Osteoblast (primary cell): Measurements from ENCODE around the gene KCNQ4. TPM values are rescaled to one million over a fixed set of nuclear protein-coding genes. Genes with fewer than 3 reads are reported as not detected.

Experiments
- DNase-seq: peaks from one replicate; pipeline ENCODE4 v3.0.0; 2011; ENCODE audit warnings: low spot score, mixed read lengths; ENCODE audit not compliant: insufficient read length; ENCODE audit errors: missing footprints
- H2AFZ ChIP-seq: 2 replicates; pipeline ENCODE4 v1.6.0; 2011; ENCODE audit warnings: mild to moderate bottlenecking, low read length
- H3K27ac ChIP-seq: 2 replicates; pipeline ENCODE4 v1.5.1; 2011; ENCODE audit warnings: mild to moderate bottlenecking, low read depth, low read length, moderate library complexity
- H3K27me3 ChIP-seq: 2 replicates; pipeline ENCODE4 v1.6.0; 2012; ENCODE audit warnings: mild to moderate bottlenecking, control low read depth, inconsistent platforms, low read length, moderate library complexity; ENCODE audit not compliant: insufficient read depth
- H3K36me3 ChIP-seq: 2 replicates; pipeline ENCODE4 v1.5.1; 2011; ENCODE audit warnings: mild to moderate bottlenecking, low read length, control low read depth, moderate library complexity; ENCODE audit not compliant: insufficient read depth
- H3K4me1 ChIP-seq: 2 replicates; pipeline ENCODE4 v1.5.1; 2011; ENCODE audit warnings: mild to moderate bottlenecking, low read length, control low read depth, moderate library complexity; ENCODE audit not compliant: insufficient read depth
- H3K4me2 ChIP-seq: 2 replicates; pipeline ENCODE4 v1.6.0; 2011; ENCODE audit warnings: mild to moderate bottlenecking, low read length; ENCODE audit not compliant: insufficient read depth
- H3K4me3 ChIP-seq: fragments of 200-600 bp; sonication (generic); 3 replicates; pipeline ENCODE4 v1.5.1; 2012; ENCODE audit warnings: mild to moderate bottlenecking, low read length, inconsistent platforms; ENCODE audit not compliant: insufficient read depth
- H3K79me2 ChIP-seq: 2 replicates; pipeline ENCODE4 v1.6.0; 2012; ENCODE audit warnings: mild to moderate bottlenecking, low read length, control low read depth, inconsistent platforms; ENCODE audit not compliant: insufficient read depth
- H3K9me3 ChIP-seq: 2 replicates; pipeline ENCODE4 v1.5.1; 2011; ENCODE audit warnings: low read depth, low read length, control low read depth
- H4K20me1 ChIP-seq: 2 replicates; pipeline ENCODE4 v1.6.0; 2012; ENCODE audit warnings: mild to moderate bottlenecking, low read length, control low read depth; ENCODE audit not compliant: insufficient read depth
- total RNA-seq: library from RNA; depleted of rRNA; stranded (reverse); fragments of >200 nt; gene quantifications from 2 replicates; pipeline ENCODE4 v1.2.3, GENCODE V29; 2012
- TF ChIP-seq, protein P1 (sequence below): IDR thresholded peaks from 2 replicates; pipeline ENCODE4 v1.5.1; 2011; ENCODE audit warnings: mild to moderate bottlenecking, low read depth, low read length, moderate library complexity; ENCODE audit errors: extremely low read depth

Gene KCNQ4
- total RNA-seq = not detected in 2 replicates

GRCh38 chr1:40783001-40783905 is at the start of gene KCNQ4:
KCNQ4 (plus strand) TSS chr1:40783787; CDS start chr1:40784094, 307 bp downstream.
- Histone ChIP-seq H3K27me3 (peaks cover 23% of the 10 kb centered on the region), H3K36me3 (no peaks in the 10 kb centered on the region), H3K9me3 (no peaks in the 10 kb centered on the region), H2AFZ (no peak within 1 kb of the TSS), H3K27ac (no peak within 1 kb of the TSS), H3K79me2 (no peaks in the 10 kb centered on the region), H3K4me1 (no peaks in the 10 kb centered on the region), H3K4me3 (peak within 1 kb of the TSS; percentile 46), H4K20me1 (no peaks in the 10 kb centered on the region), H3K4me2 (peak within 1 kb of the TSS; percentile 57)
- TF ChIP-seq, protein P1, sequence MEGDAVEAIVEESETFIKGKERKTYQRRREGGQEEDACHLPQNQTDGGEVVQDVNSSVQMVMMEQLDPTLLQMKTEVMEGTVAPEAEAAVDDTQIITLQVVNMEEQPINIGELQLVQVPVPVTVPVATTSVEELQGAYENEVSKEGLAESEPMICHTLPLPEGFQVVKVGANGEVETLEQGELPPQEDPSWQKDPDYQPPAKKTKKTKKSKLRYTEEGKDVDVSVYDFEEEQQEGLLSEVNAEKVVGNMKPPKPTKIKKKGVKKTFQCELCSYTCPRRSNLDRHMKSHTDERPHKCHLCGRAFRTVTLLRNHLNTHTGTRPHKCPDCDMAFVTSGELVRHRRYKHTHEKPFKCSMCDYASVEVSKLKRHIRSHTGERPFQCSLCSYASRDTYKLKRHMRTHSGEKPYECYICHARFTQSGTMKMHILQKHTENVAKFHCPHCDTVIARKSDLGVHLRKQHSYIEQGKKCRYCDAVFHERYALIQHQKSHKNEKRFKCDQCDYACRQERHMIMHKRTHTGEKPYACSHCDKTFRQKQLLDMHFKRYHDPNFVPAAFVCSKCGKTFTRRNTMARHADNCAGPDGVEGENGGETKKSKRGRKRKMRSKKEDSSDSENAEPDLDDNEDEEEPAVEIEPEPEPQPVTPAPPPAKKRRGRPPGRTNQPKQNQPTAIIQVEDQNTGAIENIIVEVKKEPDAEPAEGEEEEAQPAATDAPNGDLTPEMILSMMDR = no peak
- peak; percentile 90 for DNase-seq

DNA sequence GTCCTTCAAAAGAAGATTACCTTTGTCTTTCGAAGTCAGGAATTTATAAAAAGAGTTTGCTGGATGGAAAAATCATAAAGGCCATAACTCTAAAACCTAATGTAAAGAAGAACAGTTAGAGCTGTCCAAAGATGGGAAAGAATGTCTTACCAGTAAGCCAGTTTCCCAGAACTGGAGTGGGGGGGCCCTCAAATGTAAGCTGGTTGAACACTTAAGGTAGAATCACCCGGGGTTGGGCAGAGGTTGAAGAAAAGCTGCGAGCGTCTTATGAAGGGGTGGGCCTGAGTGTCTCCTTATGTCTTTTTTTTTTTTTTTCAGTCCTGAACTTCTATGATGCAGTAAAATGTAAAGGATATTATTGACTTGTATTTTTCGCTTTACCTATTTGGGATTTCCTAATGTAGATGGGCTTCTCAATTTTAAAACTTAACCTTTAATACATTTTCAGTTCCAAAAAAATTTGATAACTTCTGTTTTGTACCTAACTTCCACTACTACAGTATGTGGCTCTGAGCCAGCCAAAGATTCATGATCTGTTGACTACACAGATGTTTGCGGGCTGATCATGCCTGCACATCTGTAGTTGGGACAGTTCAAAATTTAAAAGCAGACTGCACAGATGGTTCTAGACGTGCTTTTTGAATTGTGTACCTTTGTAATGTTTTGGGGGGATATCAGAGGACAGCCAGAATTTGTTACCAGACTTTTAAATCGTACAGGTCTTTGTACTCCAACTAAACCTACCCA is 48.5 kb upstream of the KCNQ4 start:
- no peak overlapping the region for H2AFZ ChIP-seq
- no peaks in the 10 kb centered on the region for H3K27me3 ChIP-seq
- no peak overlapping the region for H3K4me3 ChIP-seq
- no peaks in the 10 kb centered on the region for H3K9me3 ChIP-seq
- H3K36me3 ChIP-seq = peaks cover 13% of the 10 kb centered on the region
- H3K79me2 ChIP-seq = peaks cover 49% of the 10 kb centered on the region
- H3K27ac ChIP-seq = no peak overlapping the region
- no peak overlapping the region for H3K4me2 ChIP-seq
- no peak for DNase-seq
- TF ChIP-seq, protein P1 = no peak
- H3K4me1 ChIP-seq = no peaks in the 10 kb centered on the region
- peaks cover 9% of the 10 kb centered on the region for H4K20me1 ChIP-seq

GRCh38 chr1:40736085-40736531 is 47.5 kb upstream of the KCNQ4 start:
- Histone ChIP-seq H3K79me2 (peaks cover 42% of the 10 kb centered on the region), H3K4me1 (no peaks in the 10 kb centered on the region), H4K20me1 (peaks cover 9% of the 10 kb centered on the region), H3K4me2 (no peak overlapping the region), H3K36me3 (peaks cover 19% of the 10 kb centered on the region), H2AFZ (no peak overlapping the region), H3K9me3 (no peaks in the 10 kb centered on the region), H3K27me3 (no peaks in the 10 kb centered on the region), H3K27ac (peak overlapping the region; percentile 53), H3K4me3 (no peak overlapping the region)
- TF ChIP-seq, protein P1 = no peak
- DNase-seq = peak; percentile 78

GRCh38 chr1:40738831-40739230 is 44.8 kb upstream of the KCNQ4 start:
- no peaks in the 10 kb centered on the region for H3K9me3 ChIP-seq
- peaks cover 5% of the 10 kb centered on the region for H4K20me1 ChIP-seq
- no peak overlapping the region for H3K27ac ChIP-seq
- H3K27me3 ChIP-seq = no peaks in the 10 kb centered on the region
- H3K4me3 ChIP-seq = no peak overlapping the region
- H3K4me1 ChIP-seq = no peaks in the 10 kb centered on the region
- H2AFZ ChIP-seq = no peak overlapping the region
- TF ChIP-seq, protein P1 = no peak
- H3K4me2 ChIP-seq = no peak overlapping the region
- H3K36me3 ChIP-seq = peaks cover 31% of the 10 kb centered on the region
- peaks cover 32% of the 10 kb centered on the region for H3K79me2 ChIP-seq
- no peak for DNase-seq
